B cell (primary cell): ENCODE results near the gene PXMP2.

Experiments used
- EZH2 ChIP-seq: IDR thresholded peaks from 2 replicates; pipeline ENCODE4 v1.6.1; 2012; ENCODE audit warnings: borderline replicate concordance, low read depth, mild to moderate bottlenecking, moderate library complexity, low read length; ENCODE audit not compliant: insufficient read depth, poor library complexity, severe bottlenecking
- TF ChIP-seq, protein P1 (sequence below): fragments of 200-600 bp; IDR thresholded peaks from one replicate; pipeline ENCODE4 v1.8.0; 2022; ENCODE audit warnings: antibody characterized with exemption, mild to moderate bottlenecking

DNA sequence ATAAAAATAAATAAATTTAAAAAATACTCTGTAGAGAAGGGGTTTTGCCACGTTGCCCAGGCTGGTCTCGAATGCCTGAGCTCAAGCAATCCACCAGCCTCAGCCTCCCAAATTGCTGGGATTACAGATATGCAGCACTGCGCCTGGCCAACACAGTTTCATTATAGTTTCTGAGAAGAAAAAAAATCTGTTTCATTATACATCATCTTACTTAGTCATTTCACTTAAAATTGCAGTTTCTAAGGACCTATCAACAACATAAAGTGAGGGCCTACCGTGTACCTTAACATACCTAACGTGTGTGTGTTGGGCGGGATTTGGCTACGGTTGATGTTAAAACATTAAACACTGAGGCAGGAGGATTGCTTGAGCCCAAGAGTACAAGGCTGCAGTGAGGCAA, 40.5 kb upstream of the PXMP2 start:
- TF ChIP-seq, protein P1, sequence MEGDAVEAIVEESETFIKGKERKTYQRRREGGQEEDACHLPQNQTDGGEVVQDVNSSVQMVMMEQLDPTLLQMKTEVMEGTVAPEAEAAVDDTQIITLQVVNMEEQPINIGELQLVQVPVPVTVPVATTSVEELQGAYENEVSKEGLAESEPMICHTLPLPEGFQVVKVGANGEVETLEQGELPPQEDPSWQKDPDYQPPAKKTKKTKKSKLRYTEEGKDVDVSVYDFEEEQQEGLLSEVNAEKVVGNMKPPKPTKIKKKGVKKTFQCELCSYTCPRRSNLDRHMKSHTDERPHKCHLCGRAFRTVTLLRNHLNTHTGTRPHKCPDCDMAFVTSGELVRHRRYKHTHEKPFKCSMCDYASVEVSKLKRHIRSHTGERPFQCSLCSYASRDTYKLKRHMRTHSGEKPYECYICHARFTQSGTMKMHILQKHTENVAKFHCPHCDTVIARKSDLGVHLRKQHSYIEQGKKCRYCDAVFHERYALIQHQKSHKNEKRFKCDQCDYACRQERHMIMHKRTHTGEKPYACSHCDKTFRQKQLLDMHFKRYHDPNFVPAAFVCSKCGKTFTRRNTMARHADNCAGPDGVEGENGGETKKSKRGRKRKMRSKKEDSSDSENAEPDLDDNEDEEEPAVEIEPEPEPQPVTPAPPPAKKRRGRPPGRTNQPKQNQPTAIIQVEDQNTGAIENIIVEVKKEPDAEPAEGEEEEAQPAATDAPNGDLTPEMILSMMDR = no peak
- TF ChIP-seq EZH2 = no peak
